Keratinocyte (primary cell): Measurements from ENCODE around the gene BICD1. TPM values are rescaled to one million over a fixed set of nuclear protein-coding genes. Genes with fewer than 3 reads are reported as not detected.

Experiments
- DNase-seq: peaks from one replicate; pipeline ENCODE4 v3.0.0-alpha.2; 2011; ENCODE audit warnings: low read depth, missing footprints, low spot score
- FAIRE-seq: peaks from 2 replicates; lab custom pipeline; 2011; peaks lifted over from hg19 to GRCh38; lab: Jason Lieb, UNC
- H2AFZ ChIP-seq: 2 replicates; pipeline ENCODE4 v1.6.0; 2012; ENCODE audit warnings: low read length, control low read depth, inconsistent platforms; ENCODE audit not compliant: control insufficient read depth
- H3K27ac ChIP-seq: 2 replicates; pipeline ENCODE4 v1.5.1; 2011; ENCODE audit warnings: low read length; ENCODE audit not compliant: control insufficient read depth, insufficient read depth
- H3K27me3 ChIP-seq: 3 replicates; pipeline ENCODE4 v1.6.0; 2011; ENCODE audit warnings: low read length; ENCODE audit not compliant: control insufficient read depth, insufficient read depth; ENCODE audit errors: extremely low read depth
- H3K36me3 ChIP-seq, 2 experiments: 2 replicates in 1 of 2; 3 replicates in 1 of 2; pipeline ENCODE4 v1.5.1; 2011; ENCODE audit warnings: low read length in 2 of 2, mild to moderate bottlenecking in 1 of 2; ENCODE audit not compliant: control insufficient read depth in 2 of 2, insufficient read depth in 2 of 2; ENCODE audit errors: extremely low read depth in 1 of 2
- H3K4me1 ChIP-seq: 3 replicates; pipeline ENCODE4 v1.5.1; 2011; ENCODE audit warnings: low read length; ENCODE audit not compliant: control insufficient read depth, insufficient read depth; ENCODE audit errors: extremely low read depth
- H3K4me2 ChIP-seq: 3 replicates; pipeline ENCODE4 v1.6.0; 2011; ENCODE audit warnings: low read depth, low read length; ENCODE audit not compliant: control insufficient read depth, insufficient read depth; ENCODE audit errors: extremely low read depth
- H3K4me3 ChIP-seq, 3 experiments: fragments of 200-600 bp in 1 of 3; sonication (generic) in 1 of 3; 2 replicates in 2 of 3; 3 replicates in 1 of 3; pipeline ENCODE4 v1.5.1; 2011 to 2016; ENCODE audit warnings: low read length in 3 of 3, mild to moderate bottlenecking in 3 of 3, control low read depth in 2 of 3, inconsistent platforms in 1 of 3, low read depth in 1 of 3, mixed read lengths in 1 of 3, mixed run types in 1 of 3, moderate library complexity in 1 of 3; ENCODE audit not compliant: control insufficient read depth in 2 of 3, insufficient read depth in 2 of 3; ENCODE audit errors: extremely low read depth in 1 of 3
- H3K79me2 ChIP-seq: 2 replicates; pipeline ENCODE4 v1.6.0; 2012; ENCODE audit warnings: low read length; ENCODE audit not compliant: control insufficient read depth, insufficient read depth
- H3K9ac ChIP-seq: 3 replicates; pipeline ENCODE4 v1.6.0; 2011; ENCODE audit warnings: low read length; ENCODE audit not compliant: control insufficient read depth, insufficient read depth; ENCODE audit errors: extremely low read depth
- H3K9me1 ChIP-seq: 3 replicates; pipeline ENCODE4 v1.6.0; 2011; ENCODE audit warnings: low read length; ENCODE audit not compliant: control insufficient read depth, insufficient read depth; ENCODE audit errors: extremely low read depth
- H3K9me3 ChIP-seq: 2 replicates; pipeline ENCODE4 v1.5.1; 2012; ENCODE audit warnings: low read depth, low read length; ENCODE audit not compliant: control insufficient read depth
- H4K20me1 ChIP-seq: 3 replicates; pipeline ENCODE4 v1.6.0; 2011; ENCODE audit warnings: low read length; ENCODE audit not compliant: control insufficient read depth, insufficient read depth; ENCODE audit errors: extremely low read depth
- CTCF ChIP-seq, 3 experiments: IDR thresholded peaks in 1 of 3; conservative IDR thresholded peaks in 1 of 3; optimal IDR thresholded peaks in 1 of 3; 2 replicates in 2 of 3; 3 replicates in 1 of 3; pipeline versions ENCODE3 to v1.5.1; 2011; ENCODE audit warnings: low read length in 3 of 3, mild to moderate bottlenecking in 3 of 3, moderate library complexity in 2 of 3, control low read depth in 1 of 3, inconsistent platforms in 1 of 3; ENCODE audit not compliant: insufficient read depth in 2 of 3; ENCODE audit errors: extremely low read depth in 1 of 3
- EZH2 ChIP-seq: IDR thresholded peaks from one replicate; pipeline ENCODE4 v1.6.1; 2012; ENCODE audit warnings: inconsistent platforms, mild to moderate bottlenecking, low read length, moderate library complexity
- dilution Hi-C: fragments of 300-500 bp; cut with MboI; formaldehyde crosslinking; loops from one replicate; pipeline ENCODE4 v1.7.0; 2020; ENCODE audit warnings: low sequenced_read_pairs; ENCODE audit not compliant: extremely low pct_ligation_motif_present
- polyA plus RNA-seq, 5 experiments: library from polyadenylated mRNA; depleted of rRNA in 3 of 5; stranded (reverse) in 3 of 5; stranded (forward) in 1 of 5; unstranded in 1 of 5; fragments of >200 nt; gene quantifications; 1 replicate in 1 of 5; 2 replicates in 3 of 5; 3 replicates in 1 of 5; pipeline versions ENCODE4 v1.2.1 to v1.2.3, GENCODE V29; 2011 to 2012; ENCODE audit warnings: missing spikeins in 2 of 5, low read depth in 1 of 5, low replicate concordance in 1 of 5

Gene BICD1
- polyA plus RNA-seq, 1 donor (not counting 4 experiments of a cell fraction or from before 2014, with no cell fraction given): 10.2 TPM

- dilution Hi-C loops: no loop called here
- Histone ChIP-seq H3K4me1 (peaks cover 26% of the 10 kb centered on the region), H3K9ac (no peak overlapping the region), H3K79me2 (peaks cover 25% of the 10 kb centered on the region), H3K4me3 (no peak overlapping the region), H3K4me2 (no peak overlapping the region), H3K9me1 (peaks cover 4% of the 10 kb centered on the region), H3K36me3 (peaks cover 0 to 10% of the 10 kb centered on the region in 2 experiments), H3K9me3 (no peaks in the 10 kb centered on the region), H4K20me1 (no peaks in the 10 kb centered on the region), H3K27me3 (no peaks in the 10 kb centered on the region), H2AFZ (no peak overlapping the region), H3K27ac (no peak overlapping the region)
- DNase-seq: no peak
- TF ChIP-seq EZH2: no peak
- TF ChIP-seq CTCF (optimal IDR thresholded peaks at IDR 0.05 in 1 of 3, IDR thresholded peaks at IDR 0.05 in 1 of 3, conservative IDR thresholded peaks at IDR 0.05 in 1 of 3; ENCODE audit: extremely low read depth in 1 of 3, insufficient read depth in 2 of 3, low read length in 3 of 3): no peak
- no peak for FAIRE-seq
Observed at GRCh38 chr12:32110942-32111341, 4.3 kb downstream of the BICD1 start.

- Histone ChIP-seq H3K27me3 (no peaks in the 10 kb centered on the region), H3K27ac (peak overlapping the region; percentile 61), H3K4me3 (peak overlapping the region in 1 of 3 experiments; percentile 11), H3K9ac (no peak overlapping the region), H3K9me1 (no peaks in the 10 kb centered on the region), H3K4me1 (peaks cover 29% of the 10 kb centered on the region), H4K20me1 (no peaks in the 10 kb centered on the region), H3K36me3 (peaks cover 0 to 6% of the 10 kb centered on the region in 2 experiments), H3K79me2 (peaks cover 13% of the 10 kb centered on the region), H3K9me3 (no peaks in the 10 kb centered on the region), H2AFZ (no peak overlapping the region), H3K4me2 (peak overlapping the region; percentile 72)
- DNase-seq (peak; percentile 81), FAIRE-seq (peak; percentile 97)
- dilution Hi-C loops: no loop called here
- no peak for TF ChIP-seq CTCF (optimal IDR thresholded peaks at IDR 0.05 in 1 of 3, IDR thresholded peaks at IDR 0.05 in 1 of 3, conservative IDR thresholded peaks at IDR 0.05 in 1 of 3; ENCODE audit: extremely low read depth in 1 of 3, insufficient read depth in 2 of 3, low read length in 3 of 3)
- TF ChIP-seq EZH2: no peak
Observed at GRCh38 chr12:32115404-32116104, 8.9 kb downstream of the BICD1 start.
